ENCODE measurements around the gene GPR65.
A peak's percentile ranks its signal among the peaks of the same experiment; 100 is the strongest.

GPR65 gene, protein sequence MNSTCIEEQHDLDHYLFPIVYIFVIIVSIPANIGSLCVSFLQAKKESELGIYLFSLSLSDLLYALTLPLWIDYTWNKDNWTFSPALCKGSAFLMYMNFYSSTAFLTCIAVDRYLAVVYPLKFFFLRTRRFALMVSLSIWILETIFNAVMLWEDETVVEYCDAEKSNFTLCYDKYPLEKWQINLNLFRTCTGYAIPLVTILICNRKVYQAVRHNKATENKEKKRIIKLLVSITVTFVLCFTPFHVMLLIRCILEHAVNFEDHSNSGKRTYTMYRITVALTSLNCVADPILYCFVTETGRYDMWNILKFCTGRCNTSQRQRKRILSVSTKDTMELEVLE

GRCh38 chr14:88005050-88005481 is at the start of gene GPR65:
GPR65 (plus strand) TSS chr14:88005135; CDS start chr14:88010848, 5,713 bp downstream.
- no peak for DNase-seq

DNA sequence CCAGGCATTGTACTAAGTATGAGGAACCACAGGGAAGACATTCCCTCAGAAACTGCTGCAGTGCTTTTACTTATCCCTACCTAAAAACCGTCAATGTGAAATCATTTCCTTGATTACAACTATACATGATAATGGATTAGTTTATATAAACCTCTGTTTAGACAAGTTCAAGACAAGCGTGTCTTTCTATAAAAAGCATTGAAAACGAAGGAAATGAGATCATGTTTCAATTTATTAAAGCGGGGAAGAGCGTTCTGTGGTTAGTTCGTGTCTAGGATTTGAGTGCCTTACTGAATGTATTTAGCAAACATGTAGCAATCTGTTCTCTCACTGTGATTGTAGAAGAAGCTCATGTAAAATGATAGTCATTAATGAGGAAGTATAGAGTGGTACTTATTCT is 49.4 kb upstream of the GPR65 start:
- no peak for DNase-seq

DNA sequence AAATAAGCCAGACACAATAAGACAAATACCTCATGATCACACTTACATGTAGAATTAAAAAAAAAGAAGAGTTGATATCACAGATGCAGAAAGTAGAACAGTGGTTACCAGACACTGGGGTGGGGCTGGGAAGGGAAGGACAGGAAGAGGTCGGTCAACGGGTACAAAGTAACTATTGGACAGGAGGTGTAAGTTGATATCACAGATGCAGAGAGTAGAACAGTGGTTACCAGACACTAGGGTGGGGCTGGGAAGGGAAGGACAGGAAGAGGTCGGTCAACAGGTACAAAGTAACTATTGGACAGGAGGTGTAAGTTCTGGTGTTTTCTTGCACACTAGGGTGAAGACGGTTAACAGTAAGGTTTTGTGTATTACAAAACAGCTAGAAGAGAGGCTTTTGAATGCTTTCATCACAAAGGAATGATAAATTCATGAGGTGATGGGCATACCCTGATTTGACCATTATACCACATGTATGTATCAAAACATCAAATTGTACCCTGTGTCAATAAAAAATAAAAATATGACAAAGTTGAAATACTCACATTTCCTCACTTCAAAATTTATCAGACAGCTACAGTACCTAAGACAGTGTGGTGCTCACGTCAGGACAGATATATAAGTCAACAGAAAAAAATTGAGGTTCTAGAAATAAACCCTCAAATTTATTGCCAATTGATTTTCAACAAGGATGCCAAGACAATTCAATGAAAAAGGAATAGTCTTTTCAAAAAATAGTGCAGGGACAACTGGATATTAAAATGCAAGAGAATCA is 44.7 kb upstream of the GPR65 start:
- DNase-seq: no peak

DNA sequence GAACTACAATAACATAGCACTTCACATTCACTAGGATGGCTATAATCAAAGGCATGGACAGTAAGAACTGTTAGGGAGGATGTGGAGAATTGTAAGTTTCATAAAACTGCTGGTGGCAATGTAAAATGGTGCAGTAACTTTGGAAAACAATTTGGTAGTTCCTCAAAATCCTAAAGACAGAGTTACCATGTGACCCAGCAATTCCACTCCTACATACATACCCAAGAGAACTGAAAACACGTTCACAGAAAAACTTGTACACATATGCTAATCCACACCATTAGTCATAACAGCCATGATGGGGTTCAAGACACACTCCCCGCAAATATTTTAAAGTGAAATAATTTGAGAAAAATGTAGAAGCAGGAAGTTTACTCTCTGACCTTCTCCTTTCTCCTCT is 43.7 kb upstream of the GPR65 start:
- no peak for DNase-seq

- DNase-seq: no peak
Observed at GRCh38 chr14:87966816-87967215, 38.1 kb upstream of the GPR65 start.

DNA sequence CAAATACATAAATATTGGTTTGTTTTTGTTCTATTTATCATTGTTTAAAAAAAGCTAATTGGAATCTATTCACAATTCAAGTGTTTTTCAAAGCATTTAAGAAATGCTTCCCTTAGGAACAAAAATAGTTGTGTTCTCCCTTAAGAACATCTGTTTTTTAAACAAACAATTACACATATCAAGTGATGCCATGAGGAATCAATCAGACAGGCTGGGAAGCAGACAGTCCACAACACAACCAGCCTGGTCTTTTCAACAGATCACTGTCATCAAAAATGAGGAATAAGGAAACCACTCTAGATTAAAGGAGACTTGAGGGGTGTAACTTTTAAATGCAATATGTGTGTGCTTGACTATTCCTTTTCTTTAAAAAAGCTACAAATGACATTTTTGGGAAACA is 37.4 kb upstream of the GPR65 start:
- DNase-seq: no peak

GRCh38 chr14:87971010-87971409 is 33.9 kb upstream of the GPR65 start:
- no peak for DNase-seq

DNA sequence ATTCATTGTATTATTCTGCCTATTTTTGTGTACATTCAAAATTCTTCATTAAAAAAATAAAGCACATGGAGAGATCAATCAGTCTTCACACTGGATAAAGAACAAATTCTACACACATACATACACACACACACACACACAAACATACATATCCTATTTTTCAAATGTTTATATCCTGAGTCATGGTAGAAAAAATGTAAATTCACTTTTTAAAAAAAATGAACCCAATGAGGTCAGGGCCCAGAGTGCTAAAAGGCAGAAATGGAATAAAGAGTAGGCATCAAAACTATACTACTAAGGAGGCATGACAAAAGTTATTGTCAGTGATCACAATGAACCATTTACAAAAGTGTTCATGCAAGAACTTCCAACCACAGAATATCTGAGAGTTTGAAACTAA is 29.3 kb upstream of the GPR65 start:
- DNase-seq: no peak

- DNase-seq: no peak
Observed at GRCh38 chr14:87979689-87980088, 25.2 kb upstream of the GPR65 start.

GRCh38 chr14:87989221-87989955 is 15.5 kb upstream of the GPR65 start:
- no peak for DNase-seq

- DNase-seq: no peak
Observed at GRCh38 chr14:87989956-87990299, 15.0 kb upstream of the GPR65 start.

- DNase-seq: no peak
Observed at GRCh38 chr14:87990682-87991081, 14.3 kb upstream of the GPR65 start.

DNA sequence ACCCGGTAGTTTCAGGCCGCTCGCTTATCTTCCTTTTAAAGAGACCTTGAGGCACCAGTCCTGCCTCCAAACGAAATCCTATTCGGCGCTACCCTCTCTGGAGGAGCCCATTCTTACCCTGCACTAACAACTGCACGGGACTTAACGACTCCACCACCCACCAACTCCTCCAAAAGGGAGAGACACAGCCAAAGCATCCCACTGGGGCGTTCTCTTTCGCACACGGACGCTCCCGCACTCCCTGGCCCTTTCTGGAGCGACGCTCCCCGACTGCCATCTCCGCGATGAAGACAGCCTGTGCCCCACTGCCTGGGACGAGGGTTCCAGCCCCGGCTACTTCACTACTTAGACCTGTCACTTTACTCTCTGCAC is 12.6 kb upstream of the GPR65 start:
- peak; percentile 84 for DNase-seq

GRCh38 chr14:87992718-87993628 is 12.0 kb upstream of the GPR65 start, which contains the start of gene GALC:
GALC (minus strand) TSS chr14:87993182; CDS start chr14:87993164, 18 bp downstream.
- peak; percentile 95 for DNase-seq

DNA sequence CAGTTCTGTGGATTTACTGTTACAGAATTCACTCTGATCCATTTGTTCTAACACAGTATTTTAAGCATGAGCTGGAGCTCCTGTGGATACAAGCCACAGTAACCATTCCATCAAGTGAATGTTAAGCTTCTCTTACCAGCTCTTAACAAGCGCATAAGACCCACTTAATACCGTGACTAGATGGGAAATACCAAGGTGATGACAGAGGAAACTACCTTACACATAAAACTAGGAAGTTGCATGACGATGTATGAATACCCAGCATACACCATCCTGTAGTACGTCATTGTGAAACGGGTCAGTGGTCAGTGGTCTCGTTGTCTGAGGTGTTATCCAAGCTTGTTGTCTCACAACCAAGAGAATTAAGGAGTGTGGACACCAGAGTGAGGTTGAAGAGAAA is 10.0 kb upstream of the GPR65 start:
- no peak for DNase-seq

GRCh38 chr14:87995500-87996290 is 9.2 kb upstream of the GPR65 start:
- DNase-seq: no peak

GRCh38 chr14:87996291-87996592 is 8.7 kb upstream of the GPR65 start:
- no peak for DNase-seq

DNA sequence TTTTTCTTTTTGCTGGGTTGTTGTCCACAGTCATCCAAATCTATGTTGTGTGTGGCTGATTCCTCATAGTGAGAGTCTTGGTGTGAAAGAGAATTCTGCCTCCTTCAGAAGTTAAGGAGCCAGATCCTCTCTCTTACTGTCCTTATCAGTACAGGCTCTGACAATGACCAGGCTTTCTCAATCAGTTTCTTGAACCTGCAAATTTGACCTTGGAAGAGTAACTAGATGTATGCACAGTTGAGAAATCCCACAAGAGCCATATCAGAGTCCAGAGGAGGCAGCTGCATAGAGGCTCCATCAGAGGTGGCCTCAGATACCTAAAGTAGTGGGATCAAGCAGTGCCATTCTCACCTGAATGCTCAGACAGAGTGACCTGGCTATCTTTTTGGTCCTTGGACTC is 6.5 kb upstream of the GPR65 start:
- no peak for DNase-seq

GRCh38 chr14:87999277-87999676 is 5.7 kb upstream of the GPR65 start:
- DNase-seq: no peak

- no peak for DNase-seq
Observed at GRCh38 chr14:88002421-88003075, 2.4 kb upstream of the GPR65 start.

DNA sequence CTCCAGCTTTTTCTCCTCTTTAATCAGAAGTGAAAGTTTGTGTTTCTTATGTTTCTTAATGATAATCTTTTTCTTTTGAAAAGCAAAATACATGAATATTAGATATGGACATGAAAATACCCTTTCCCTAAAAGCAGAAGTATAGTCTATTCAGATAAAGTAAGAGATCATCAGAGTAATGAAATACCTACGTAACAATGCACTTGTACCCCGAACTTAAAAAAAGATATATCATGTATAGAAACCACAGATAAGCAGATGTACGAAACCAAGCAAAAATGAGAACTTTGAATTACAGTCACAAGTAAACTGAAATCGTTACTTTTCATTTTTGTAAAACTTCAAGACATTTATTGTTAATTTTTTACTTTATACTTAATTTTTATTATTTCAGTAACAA is 1.5 kb upstream of the GPR65 start:
- no peak for DNase-seq

Measured in retina (tissue), 1 donor.